HEK293 (cell line): ENCODE measurements around the gene ABLIM2.

Experiments
- CTCF ChIA-PET: fragments of 350-600 bp; formaldehyde crosslinking; extraction: SDS; loops from one replicate; lab custom pipeline; 2021; ENCODE audit warnings: antibody characterized with exemption; lab: Yijun Ruan, JAX
- POLR2A ChIA-PET: fragments of 300-600 bp; formaldehyde crosslinking; extraction: SDS; loops from one replicate; lab custom pipeline; 2020; ENCODE audit warnings: antibody characterized with exemption, inconsistent platforms; lab: Yijun Ruan, JAX
- H3K27ac ChIP-seq: fragments of 200-500 bp; sonication (Bioruptor generic); 2 replicates; pipeline ENCODE4 v1.5.1; 2014; ENCODE audit warnings: low read depth, low read length, control low read depth, inconsistent platforms; ENCODE audit errors: extremely low read depth
- H3K36me3 ChIP-seq, 2 experiments: fragments of 200-500 bp in 1 of 2; sonication (Bioruptor generic) in 1 of 2; 1 replicate in 1 of 2; 2 replicates in 1 of 2; pipeline ENCODE4 v1.5.1; 2014 to 2017; ENCODE audit warnings: inconsistent platforms in 2 of 2, low read length in 2 of 2; ENCODE audit not compliant: control insufficient read depth in 2 of 2, insufficient read depth in 1 of 2
- H3K4me1 ChIP-seq: fragments of 200-500 bp; sonication (Bioruptor generic); 2 replicates; pipeline ENCODE4 v1.5.1; 2014; ENCODE audit warnings: mild to moderate bottlenecking, low read length, inconsistent platforms; ENCODE audit not compliant: control insufficient read depth, insufficient read depth
- H3K4me3 ChIP-seq: 2 replicates; pipeline ENCODE4 v1.5.1; 2011; ENCODE audit warnings: low read depth, mild to moderate bottlenecking, control low read depth, low read length, moderate library complexity
- H3K9me3 ChIP-seq: fragments of 200-500 bp; sonication (Bioruptor generic); 2 replicates; pipeline ENCODE4 v1.5.1; 2014; ENCODE audit warnings: low read depth, low read length, inconsistent platforms; ENCODE audit not compliant: control insufficient read depth, insufficient read depth
- EGR2 ChIP-seq: fragments of 450-650 bp; formaldehyde crosslinking; IDR thresholded peaks from 2 replicates; pipeline ENCODE4 v1.5.1; 2016; ENCODE audit warnings: low read depth, missing biosample characterization, missing genetic modification characterization
- KLF1 ChIP-seq: fragments of 450-650 bp; formaldehyde crosslinking; IDR thresholded peaks from 2 replicates; pipeline ENCODE4 v1.5.1; 2016; ENCODE audit warnings: missing biosample characterization, missing genetic modification characterization
- OVOL3 ChIP-seq: fragments of 450-650 bp; formaldehyde crosslinking; IDR thresholded peaks from 2 replicates; pipeline ENCODE4 v1.5.1; 2016; ENCODE audit warnings: missing biosample characterization, missing genetic modification characterization
- YY2 ChIP-seq: fragments of 450-650 bp; formaldehyde crosslinking; IDR thresholded peaks from 2 replicates; pipeline ENCODE4 v1.5.1; 2016; ENCODE audit warnings: missing biosample characterization, missing genetic modification characterization
- ZBTB7A ChIP-seq: fragments of 450-650 bp; formaldehyde crosslinking; IDR thresholded peaks from 2 replicates; pipeline ENCODE4 v1.5.1; 2016; ENCODE audit warnings: low read depth, missing biosample characterization, missing genetic modification characterization
- ZFP37 ChIP-seq: fragments of 450-650 bp; formaldehyde crosslinking; IDR thresholded peaks from 2 replicates; pipeline ENCODE4 v1.5.1; 2016; ENCODE audit warnings: missing biosample characterization, missing genetic modification characterization
- ZFP69B ChIP-seq: fragments of 450-650 bp; formaldehyde crosslinking; IDR thresholded peaks from 2 replicates; pipeline ENCODE4 v1.5.1; 2016; ENCODE audit warnings: missing biosample characterization, missing genetic modification characterization
- ZNF133 ChIP-seq: fragments of 450-650 bp; formaldehyde crosslinking; IDR thresholded peaks from 2 replicates; pipeline ENCODE4 v1.5.1; 2016; ENCODE audit warnings: missing biosample characterization, missing genetic modification characterization
- ZNF16 ChIP-seq: fragments of 450-650 bp; formaldehyde crosslinking; IDR thresholded peaks from 2 replicates; pipeline ENCODE4 v1.5.1; 2016; ENCODE audit warnings: low read depth, missing biosample characterization, missing genetic modification characterization
- ZNF169 ChIP-seq: fragments of 450-650 bp; formaldehyde crosslinking; IDR thresholded peaks from 2 replicates; pipeline ENCODE4 v1.5.1; 2016; ENCODE audit warnings: missing biosample characterization, missing genetic modification characterization
- ZNF214 ChIP-seq: fragments of 450-650 bp; formaldehyde crosslinking; IDR thresholded peaks from 2 replicates; pipeline ENCODE4 v1.5.1; 2017; ENCODE audit warnings: missing biosample characterization, mild to moderate bottlenecking, missing genetic modification characterization, borderline replicate concordance
- ZNF223 ChIP-seq: fragments of 450-650 bp; formaldehyde crosslinking; IDR thresholded peaks from 2 replicates; pipeline ENCODE4 v1.5.1; 2016; ENCODE audit warnings: missing biosample characterization, missing genetic modification characterization
- ZNF248 ChIP-seq: fragments of 450-650 bp; formaldehyde crosslinking; IDR thresholded peaks from 2 replicates; pipeline ENCODE4 v1.5.1; 2017; ENCODE audit warnings: missing biosample characterization, missing genetic modification characterization
- ZNF341 ChIP-seq: fragments of 450-650 bp; formaldehyde crosslinking; IDR thresholded peaks from 2 replicates; pipeline ENCODE4; 2016; ENCODE audit warnings: low read depth, missing biosample characterization, missing genetic modification characterization
- ZNF391 ChIP-seq: fragments of 450-650 bp; formaldehyde crosslinking; IDR thresholded peaks from 2 replicates; pipeline ENCODE4 v1.5.1; 2016; ENCODE audit warnings: low read depth, missing biosample characterization, missing genetic modification characterization, borderline replicate concordance
- ZNF398 ChIP-seq: fragments of 450-650 bp; formaldehyde crosslinking; IDR thresholded peaks from 2 replicates; pipeline ENCODE4 v1.5.1; 2017; ENCODE audit warnings: missing biosample characterization, missing genetic modification characterization
- ZNF571 ChIP-seq: fragments of 450-650 bp; formaldehyde crosslinking; IDR thresholded peaks from 2 replicates; pipeline ENCODE4 v1.5.0; 2017; ENCODE audit warnings: missing biosample characterization, missing genetic modification characterization
- ZNF791 ChIP-seq: fragments of 450-650 bp; formaldehyde crosslinking; IDR thresholded peaks from 2 replicates; pipeline ENCODE4 v1.5.1; 2016; ENCODE audit warnings: missing biosample characterization, missing genetic modification characterization
- ZNF843 ChIP-seq: fragments of 450-650 bp; formaldehyde crosslinking; IDR thresholded peaks from 2 replicates; pipeline ENCODE4 v1.5.1; 2016; ENCODE audit warnings: missing biosample characterization, missing genetic modification characterization
- TF ChIP-seq, protein P1 (sequence below): fragments of 450-650 bp; formaldehyde crosslinking; IDR thresholded peaks from 2 replicates; pipeline ENCODE4 v1.5.1; 2016; ENCODE audit warnings: missing biosample characterization, missing genetic modification characterization

Gene ABLIM2

GRCh38 chr4:8090744-8091301 lies 67.8 kb downstream of the ABLIM2 start:
- TF ChIP-seq ZNF16 (tag by site-specific recombination) (no peak), ZNF843 (tag by site-specific recombination) (no peak), ZNF571 (tag by site-specific recombination) (no peak), ZNF133 (tag by site-specific recombination) (no peak), ZBTB7A (tag by site-specific recombination) (no peak), ZNF169 (no peak), ZNF391 (tag by site-specific recombination) (no peak), ZNF214 (tag by site-specific recombination) (no peak), OVOL3 (tag by site-specific recombination) (no peak)
- TF ChIP-seq, protein P1, sequence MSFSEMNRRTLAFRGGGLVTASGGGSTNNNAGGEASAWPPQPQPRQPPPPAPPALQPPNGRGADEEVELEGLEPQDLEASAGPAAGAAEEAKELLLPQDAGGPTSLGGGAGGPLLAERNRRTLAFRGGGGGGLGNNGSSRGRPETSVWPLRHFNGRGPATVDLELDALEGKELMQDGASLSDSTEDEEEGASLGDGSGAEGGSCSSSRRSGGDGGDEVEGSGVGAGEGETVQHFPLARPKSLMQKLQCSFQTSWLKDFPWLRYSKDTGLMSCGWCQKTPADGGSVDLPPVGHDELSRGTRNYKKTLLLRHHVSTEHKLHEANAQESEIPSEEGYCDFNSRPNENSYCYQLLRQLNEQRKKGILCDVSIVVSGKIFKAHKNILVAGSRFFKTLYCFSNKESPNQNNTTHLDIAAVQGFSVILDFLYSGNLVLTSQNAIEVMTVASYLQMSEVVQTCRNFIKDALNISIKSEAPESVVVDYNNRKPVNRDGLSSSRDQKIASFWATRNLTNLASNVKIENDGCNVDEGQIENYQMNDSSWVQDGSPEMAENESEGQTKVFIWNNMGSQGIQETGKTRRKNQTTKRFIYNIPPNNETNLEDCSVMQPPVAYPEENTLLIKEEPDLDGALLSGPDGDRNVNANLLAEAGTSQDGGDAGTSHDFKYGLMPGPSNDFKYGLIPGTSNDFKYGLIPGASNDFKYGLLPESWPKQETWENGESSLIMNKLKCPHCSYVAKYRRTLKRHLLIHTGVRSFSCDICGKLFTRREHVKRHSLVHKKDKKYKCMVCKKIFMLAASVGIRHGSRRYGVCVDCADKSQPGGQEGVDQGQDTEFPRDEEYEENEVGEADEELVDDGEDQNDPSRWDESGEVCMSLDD (tag by site-specific recombination): no peak
- H3K4me1 ChIP-seq: no peaks in the 10 kb centered on the region
- H3K36me3 ChIP-seq: no peaks in the 10 kb centered on the region
- no peak overlapping the region for H3K27ac ChIP-seq
- H3K4me3 ChIP-seq: no peak overlapping the region
- ChIA-PET POLR2A (no interaction called here), CTCF (no interaction called here)
- no peaks in the 10 kb centered on the region for H3K9me3 ChIP-seq

GRCh38 chr4:8090312-8090711 lies 68.3 kb downstream of the ABLIM2 start:
- CTCF ChIA-PET: no interaction called here
- no peaks in the 10 kb centered on the region for H3K4me1 ChIP-seq
- TF ChIP-seq YY2 (no peak), ZFP37 (tag by site-specific recombination) (no peak), EGR2 (tag by site-specific recombination) (no peak), ZNF791 (tag by site-specific recombination) (no peak), ZFP69B (tag by site-specific recombination) (no peak), ZNF341 (tag by site-specific recombination) (no peak), ZNF398 (tag by site-specific recombination) (no peak), ZNF223 (tag by site-specific recombination) (no peak), KLF1 (tag by site-specific recombination) (0 out of 2 replicates have a peak, but pooled peaks have one; percentile 14)
- no peaks in the 10 kb centered on the region for H3K9me3 ChIP-seq
- POLR2A ChIA-PET: no interaction called here
- H3K27ac ChIP-seq: no peak overlapping the region
- H3K36me3 ChIP-seq: no peaks in the 10 kb centered on the region
- H3K4me3 ChIP-seq: no peak overlapping the region

DNA sequence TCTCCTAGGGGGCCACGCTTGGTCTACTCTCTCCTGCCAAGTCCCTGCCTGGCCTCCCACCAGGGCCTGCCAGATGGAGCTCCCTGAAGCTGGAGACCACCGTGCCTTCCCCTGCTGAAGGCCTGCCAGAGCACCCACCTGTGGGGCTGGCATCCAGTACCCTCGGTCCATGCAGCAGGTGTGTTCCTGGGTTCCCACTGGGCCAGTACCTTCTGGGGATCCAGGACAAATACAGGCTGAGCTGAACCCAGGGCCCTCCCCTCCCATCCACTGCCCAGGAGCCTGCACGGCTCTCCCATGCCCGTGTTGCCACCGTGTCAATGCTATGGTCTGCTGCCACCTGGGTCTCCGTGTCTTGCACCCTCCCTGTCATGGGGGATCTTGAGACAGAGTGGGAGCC lies 68.8 kb downstream of the ABLIM2 start:
- no peak overlapping the region for H3K27ac ChIP-seq
- CTCF ChIA-PET: no interaction called here
- H3K9me3 ChIP-seq: no peaks in the 10 kb centered on the region
- POLR2A ChIA-PET: no interaction called here
- H3K4me3 ChIP-seq: no peak overlapping the region
- TF ChIP-seq ZNF248: no peak
- H3K4me1 ChIP-seq: no peaks in the 10 kb centered on the region
- H3K36me3 ChIP-seq: no peaks in the 10 kb centered on the region
